Kidney epithelial cell (primary cell): Measurements from ENCODE around the gene SCMH1. TPM values are rescaled to one million over a fixed set of nuclear protein-coding genes. Genes with fewer than 3 reads are reported as not detected.

Source experiments
- DNase-seq: peaks from one replicate; pipeline ENCODE4 v3.0.0-alpha.2; 2010; ENCODE audit warnings: low read depth
- H3K27me3 ChIP-seq: 2 replicates; pipeline ENCODE4 v1.6.0; 2011; ENCODE audit warnings: low read length; ENCODE audit not compliant: control insufficient read depth, insufficient read depth
- H3K36me3 ChIP-seq: 2 replicates; pipeline ENCODE4 v1.5.1; 2011; ENCODE audit warnings: low read length; ENCODE audit not compliant: control insufficient read depth, insufficient read depth
- H3K4me3 ChIP-seq: 2 replicates; pipeline ENCODE4 v1.5.1; 2011; ENCODE audit warnings: low read depth, mild to moderate bottlenecking, control low read depth, low read length
- total RNA-seq: library from RNA; depleted of rRNA; stranded (reverse); fragments of >200 nt; gene quantifications from 2 replicates; pipeline ENCODE4 v1.2.3, GENCODE V29; 2015
- TF ChIP-seq, protein P1 (sequence below): IDR thresholded peaks from 2 replicates; pipeline ENCODE4 v1.5.1; 2011; ENCODE audit warnings: mild to moderate bottlenecking, moderate library complexity, low read length, control low read depth, inconsistent platforms; ENCODE audit not compliant: insufficient read depth, poor library complexity, severe bottlenecking

The SCMH1 gene
- total RNA-seq, 1 donor from 2014 or later, result 24.3 TPM

DNA sequence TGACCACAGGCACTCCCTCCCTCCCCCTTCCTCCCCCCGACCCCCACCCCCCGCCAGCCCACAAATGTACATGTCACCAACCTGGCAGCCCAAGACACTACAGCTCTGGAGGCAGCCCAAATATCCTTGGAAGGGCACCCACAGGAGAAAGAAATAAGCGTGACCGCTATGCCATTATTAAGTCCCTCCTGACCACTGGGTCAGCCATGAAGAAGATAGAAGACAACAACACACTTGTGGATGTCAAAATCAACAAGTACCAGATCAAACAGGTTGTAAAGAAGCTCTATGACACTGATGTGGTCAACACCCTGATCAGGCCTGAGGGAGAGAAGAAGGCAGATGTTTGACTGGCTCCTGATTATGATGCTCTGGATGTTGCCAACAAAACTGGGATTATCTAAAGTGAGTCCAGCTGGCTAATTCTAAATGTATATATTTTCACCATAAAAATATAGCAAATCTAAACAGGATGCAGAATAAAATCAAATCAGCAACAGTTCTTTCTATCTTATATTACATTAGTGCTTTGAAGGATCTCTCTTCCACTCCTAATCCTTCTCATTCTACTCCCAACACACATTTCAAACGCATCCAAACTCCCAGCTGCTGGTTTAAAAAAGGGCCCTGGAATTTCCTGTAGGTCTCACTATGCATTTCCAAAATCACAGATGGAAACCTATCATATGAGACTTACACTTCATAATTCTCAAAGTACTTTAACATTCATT is 143.2 kb downstream of the SCMH1 start:
- no peak for DNase-seq
- H3K36me3 ChIP-seq, result no peaks in the 10 kb centered on the region
- H3K27me3 ChIP-seq, result no peaks in the 10 kb centered on the region
- no peak overlapping the region for H3K4me3 ChIP-seq
- TF ChIP-seq, protein P1, sequence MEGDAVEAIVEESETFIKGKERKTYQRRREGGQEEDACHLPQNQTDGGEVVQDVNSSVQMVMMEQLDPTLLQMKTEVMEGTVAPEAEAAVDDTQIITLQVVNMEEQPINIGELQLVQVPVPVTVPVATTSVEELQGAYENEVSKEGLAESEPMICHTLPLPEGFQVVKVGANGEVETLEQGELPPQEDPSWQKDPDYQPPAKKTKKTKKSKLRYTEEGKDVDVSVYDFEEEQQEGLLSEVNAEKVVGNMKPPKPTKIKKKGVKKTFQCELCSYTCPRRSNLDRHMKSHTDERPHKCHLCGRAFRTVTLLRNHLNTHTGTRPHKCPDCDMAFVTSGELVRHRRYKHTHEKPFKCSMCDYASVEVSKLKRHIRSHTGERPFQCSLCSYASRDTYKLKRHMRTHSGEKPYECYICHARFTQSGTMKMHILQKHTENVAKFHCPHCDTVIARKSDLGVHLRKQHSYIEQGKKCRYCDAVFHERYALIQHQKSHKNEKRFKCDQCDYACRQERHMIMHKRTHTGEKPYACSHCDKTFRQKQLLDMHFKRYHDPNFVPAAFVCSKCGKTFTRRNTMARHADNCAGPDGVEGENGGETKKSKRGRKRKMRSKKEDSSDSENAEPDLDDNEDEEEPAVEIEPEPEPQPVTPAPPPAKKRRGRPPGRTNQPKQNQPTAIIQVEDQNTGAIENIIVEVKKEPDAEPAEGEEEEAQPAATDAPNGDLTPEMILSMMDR, result no peak

DNA sequence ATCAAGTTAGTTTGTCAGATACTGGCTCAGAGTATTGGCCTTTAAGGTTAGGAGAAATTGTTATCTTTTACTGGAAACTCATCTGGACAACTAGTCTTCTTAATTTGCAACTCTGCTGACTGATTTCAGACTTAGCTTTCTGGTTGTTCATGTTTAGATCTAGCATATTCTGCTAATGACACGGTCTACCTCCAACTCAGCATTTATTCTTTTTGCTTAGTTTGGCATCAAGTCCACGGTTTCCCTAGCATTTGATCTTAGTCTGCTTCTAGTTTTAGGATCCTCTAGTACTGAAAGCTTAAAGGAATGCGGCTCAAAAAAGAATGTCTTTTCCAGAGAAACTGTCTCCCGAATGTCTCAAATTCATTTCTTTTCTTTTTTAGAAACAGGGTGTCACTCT is 145.0 kb downstream of the SCMH1 start:
- Histone ChIP-seq H3K4me3 (no peak overlapping the region), H3K36me3 (no peaks in the 10 kb centered on the region), H3K27me3 (no peaks in the 10 kb centered on the region)
- TF ChIP-seq, protein P1, result no peak
- no peak for DNase-seq

DNA sequence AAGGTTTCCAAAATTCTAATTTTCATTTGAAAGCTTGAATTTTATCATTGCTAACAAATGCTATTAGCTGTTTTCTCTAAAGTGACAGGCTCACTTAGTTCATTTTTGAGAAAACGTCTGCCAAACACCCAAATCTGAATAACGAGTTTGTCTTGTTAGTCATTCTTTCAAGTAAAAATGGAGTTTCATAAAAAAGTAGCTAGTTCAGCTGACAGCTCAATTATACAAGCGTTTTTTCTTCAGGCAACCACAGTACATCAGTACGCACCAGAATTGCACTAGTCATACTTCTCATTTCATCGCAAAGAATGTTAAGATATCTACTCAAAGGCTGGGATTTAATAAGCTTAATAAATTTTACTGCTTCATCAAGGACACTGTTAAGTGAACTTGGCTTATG is 148.3 kb downstream of the SCMH1 start:
- TF ChIP-seq, protein P1, result no peak
- H3K36me3 ChIP-seq, result no peaks in the 10 kb centered on the region
- H3K27me3 ChIP-seq, result no peaks in the 10 kb centered on the region
- H3K4me3 ChIP-seq, result no peak overlapping the region
- no peak for DNase-seq

DNA sequence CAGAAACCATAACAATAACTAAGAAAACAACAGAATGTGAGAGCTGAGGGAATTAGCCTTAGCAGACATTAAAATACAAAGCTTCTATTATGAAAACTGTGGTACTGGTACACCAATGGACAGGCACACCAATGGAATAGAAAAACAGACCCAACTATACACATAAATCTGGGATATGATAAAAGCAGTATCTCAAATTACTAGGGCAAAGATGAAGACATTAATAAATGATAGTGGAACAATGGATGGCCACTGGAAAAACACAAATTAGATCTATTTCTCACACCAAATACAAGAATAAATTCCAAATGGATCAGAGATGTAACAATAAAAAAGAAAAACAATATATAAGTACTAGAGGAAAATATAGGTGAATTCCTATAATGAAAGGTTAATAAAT is 155.2 kb downstream of the SCMH1 start:
- no peaks in the 10 kb centered on the region for H3K36me3 ChIP-seq
- TF ChIP-seq, protein P1, result no peak
- no peaks in the 10 kb centered on the region for H3K27me3 ChIP-seq
- no peak for DNase-seq
- H3K4me3 ChIP-seq, result no peak overlapping the region

DNA sequence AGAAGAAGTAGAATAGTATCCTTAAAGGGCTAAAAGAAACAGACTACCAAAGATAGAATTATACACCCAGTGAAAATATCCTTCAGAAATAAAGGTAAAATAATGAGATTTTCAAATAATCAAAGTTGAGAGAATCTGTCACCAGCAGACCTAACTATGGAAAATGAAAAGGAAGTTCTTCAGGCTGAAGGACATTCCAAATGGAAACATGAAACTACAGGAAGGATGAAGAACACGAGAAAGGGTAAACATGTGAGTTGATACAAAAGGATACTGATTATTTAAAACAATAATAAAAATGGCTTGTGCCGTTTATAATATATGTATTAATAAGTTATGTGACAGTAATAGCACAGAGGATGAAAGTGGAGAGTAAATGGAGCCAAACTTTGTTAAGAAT is 163.5 kb downstream of the SCMH1 start:
- DNase-seq, result no peak
- TF ChIP-seq, protein P1, result no peak
- Histone ChIP-seq H3K27me3 (no peaks in the 10 kb centered on the region), H3K36me3 (no peaks in the 10 kb centered on the region), H3K4me3 (no peak overlapping the region)

DNA sequence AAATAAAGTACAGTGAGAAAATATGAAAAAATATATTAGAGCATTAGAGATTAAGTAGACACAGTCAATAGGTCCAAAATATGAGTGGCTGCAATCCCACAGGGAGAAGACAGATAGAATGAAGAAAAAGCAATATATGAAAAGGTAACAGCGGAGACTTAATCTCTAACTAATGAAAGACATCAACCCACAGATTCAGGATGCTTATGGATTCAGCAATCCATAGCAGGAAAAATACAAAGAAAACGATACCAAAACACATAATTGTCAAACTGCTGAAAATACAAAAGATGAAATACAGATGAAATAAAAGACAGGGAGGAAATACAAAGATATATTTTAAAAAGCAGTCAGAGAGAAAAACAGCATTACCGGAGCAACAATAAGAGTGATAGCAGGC is 163.9 kb downstream of the SCMH1 start:
- Histone ChIP-seq H3K4me3 (no peak overlapping the region), H3K27me3 (no peaks in the 10 kb centered on the region), H3K36me3 (no peaks in the 10 kb centered on the region)
- TF ChIP-seq, protein P1, result no peak
- DNase-seq, result no peak
